HepG2 (cell line): ENCODE measurements around the gene ZFYVE21. TPM values are rescaled to one million over a fixed set of nuclear protein-coding genes. Genes with fewer than 3 reads are reported as not detected.

Experiments used
- AGO2 ChIP-seq: fragments of 200-400 bp; formaldehyde crosslinking; optimal IDR thresholded peaks from 2 replicates; pipeline ENCODE3; 2017; ENCODE audit warnings: mild to moderate bottlenecking, low read depth, low read length, moderate library complexity
- ATF7 ChIP-seq, 2 experiments: fragments of 450-650 bp in 1 of 2; sonication (generic) in 1 of 2; formaldehyde crosslinking in 1 of 2; IDR thresholded peaks; 2 replicates each; pipeline versions ENCODE4 v1.4.0 to v1.6.1; 2016 to 2020; ENCODE audit warnings: antibody characterized with exemption in 1 of 2, mild to moderate bottlenecking in 1 of 2, missing genetic modification reagents in 1 of 2
- CTCF ChIP-seq: sonication (generic); formaldehyde crosslinking; IDR thresholded peaks from 2 replicates; pipeline ENCODE4 v1.5.0; 2020; ENCODE audit warnings: mild to moderate bottlenecking, missing genetic modification reagents, moderate library complexity
- EZH2 ChIP-seq: conservative IDR thresholded peaks from 2 replicates; pipeline ENCODE4 v1.6.1; 2012; ENCODE audit warnings: mild to moderate bottlenecking, low read depth, low read length, moderate library complexity
- FOSL1 ChIP-seq: sonication (generic); formaldehyde crosslinking; IDR thresholded peaks from 2 replicates; pipeline ENCODE4 v1.9.0; 2021; ENCODE audit warnings: missing genetic modification reagents, borderline replicate concordance
- GABPB1 ChIP-seq: IDR thresholded peaks from 2 replicates; pipeline ENCODE4 v1.6.1; 2016; ENCODE audit warnings: mild to moderate bottlenecking, missing genetic modification reagents, moderate library complexity, missing compliant biosample characterization
- GATAD1 ChIP-seq: IDR thresholded peaks from 2 replicates; pipeline ENCODE4 v1.6.1; 2016; ENCODE audit warnings: missing genetic modification reagents, missing compliant biosample characterization
- KLF9 ChIP-seq: IDR thresholded peaks from 2 replicates; pipeline ENCODE4 v1.6.1; 2016; ENCODE audit warnings: low read depth
- SIX4 ChIP-seq: sonication (generic); formaldehyde crosslinking; IDR thresholded peaks from 2 replicates; pipeline ENCODE4 v1.4.0; 2020; ENCODE audit warnings: missing genetic modification reagents
- SSRP1 ChIP-seq: IDR thresholded peaks from 2 replicates; pipeline ENCODE4 v1.6.1; 2016; ENCODE audit warnings: control low read depth
- TSC22D2 ChIP-seq: sonication (generic); formaldehyde crosslinking; IDR thresholded peaks from 2 replicates; pipeline ENCODE4 v1.5.1; 2020; ENCODE audit warnings: missing genetic modification reagents, mild to moderate bottlenecking, borderline replicate concordance
- ZNF12 ChIP-seq: sonication (generic); formaldehyde crosslinking; IDR thresholded peaks from 2 replicates; pipeline ENCODE4 v1.5.0; 2020; ENCODE audit warnings: missing genetic modification reagents
- ZNF225 ChIP-seq: sonication (generic); formaldehyde crosslinking; IDR thresholded peaks from 2 replicates; pipeline ENCODE4 v1.4.0; 2020; ENCODE audit warnings: mild to moderate bottlenecking, missing genetic modification reagents
- ZNF317 ChIP-seq: sonication (generic); formaldehyde crosslinking; IDR thresholded peaks from 2 replicates; pipeline ENCODE4 v1.5.0; 2020; ENCODE audit warnings: mild to moderate bottlenecking, missing genetic modification reagents
- ZNF446 ChIP-seq: sonication (generic); formaldehyde crosslinking; IDR thresholded peaks from 2 replicates; pipeline ENCODE4 v1.5.0; 2020; ENCODE audit warnings: mild to moderate bottlenecking, missing genetic modification reagents
- ZNF570 ChIP-seq: sonication (generic); formaldehyde crosslinking; IDR thresholded peaks from 2 replicates; pipeline ENCODE4 v1.4.0; 2020; ENCODE audit warnings: mild to moderate bottlenecking, missing genetic modification reagents, borderline replicate concordance
- ZNF781 ChIP-seq: sonication (generic); formaldehyde crosslinking; IDR thresholded peaks from 2 replicates; pipeline ENCODE4 v1.5.1; 2020; ENCODE audit warnings: borderline replicate concordance, mild to moderate bottlenecking, missing genetic modification reagents; ENCODE audit errors: not compliant biosample characterization
- ZNF782 ChIP-seq: sonication (generic); formaldehyde crosslinking; IDR thresholded peaks from 2 replicates; pipeline ENCODE4 v1.4.0; 2020; ENCODE audit warnings: missing genetic modification reagents, mild to moderate bottlenecking, borderline replicate concordance
- ZNF839 ChIP-seq: sonication (generic); formaldehyde crosslinking; IDR thresholded peaks from 2 replicates; pipeline ENCODE4 v1.4.0; 2020; ENCODE audit warnings: missing genetic modification reagents, mild to moderate bottlenecking, borderline replicate concordance
- ZNF878 ChIP-seq: sonication (generic); formaldehyde crosslinking; IDR thresholded peaks from 2 replicates; pipeline ENCODE4 v1.8.1; 2023; ENCODE audit warnings: mild to moderate bottlenecking, missing genetic modification reagents, moderate library complexity
- polyA plus RNA-seq, 8 experiments: library from polyadenylated mRNA; depleted of rRNA in 3 of 8; stranded (reverse) in 7 of 8; unstranded in 1 of 8; fragments of >200 nt; fragmentation: Illumina TruSeq in 4 of 8; extraction: Trizol in 4 of 8; gene quantifications; 2 replicates each; pipeline versions ENCODE4 v1.2.1 to v1.2.3, GENCODE V29; 2011 to 2016; ENCODE audit warnings: low read depth in 4 of 8, missing spikeins in 1 of 8, mixed read lengths in 1 of 8; ENCODE audit not compliant: insufficient read depth in 1 of 8
- total RNA-seq, 5 experiments: library from RNA; depleted of rRNA; stranded (reverse); fragments of >200 nt; fragmentation: Illumina TruSeq; extraction: Trizol; gene quantifications; 2 replicates each; pipeline ENCODE4 v1.2.3, GENCODE V29; 2016; ENCODE audit warnings: low read depth in 1 of 5
- TF ChIP-seq, protein P1 (sequence below): sonication (generic); formaldehyde crosslinking; IDR thresholded peaks from 2 replicates; pipeline ENCODE4 v1.5.0; 2020; ENCODE audit warnings: missing genetic modification reagents, mild to moderate bottlenecking, borderline replicate concordance
- TF ChIP-seq, protein P2 (sequence below): sonication (generic); formaldehyde crosslinking; IDR thresholded peaks from 2 replicates; pipeline ENCODE4 v1.4.0; 2020; ENCODE audit warnings: missing genetic modification reagents, mild to moderate bottlenecking, borderline replicate concordance
- TF ChIP-seq, protein P3 (sequence below): sonication (generic); formaldehyde crosslinking; IDR thresholded peaks from 2 replicates; pipeline ENCODE4 v1.5.1; 2020; ENCODE audit warnings: missing genetic modification reagents, mild to moderate bottlenecking, borderline replicate concordance

The ZFYVE21 gene
- total and polyA plus RNA-seq, 2 of the 13 experiments (the other 11 are each of a cell fraction or from before 2014, with no cell fraction given), result 34.3 to 34.4 TPM

GRCh38 chr14:103715052-103716000 is at the start of gene ZFYVE21, which contains the start of gene XRCC3 (continued):
- TF ChIP-seq, protein P1, sequence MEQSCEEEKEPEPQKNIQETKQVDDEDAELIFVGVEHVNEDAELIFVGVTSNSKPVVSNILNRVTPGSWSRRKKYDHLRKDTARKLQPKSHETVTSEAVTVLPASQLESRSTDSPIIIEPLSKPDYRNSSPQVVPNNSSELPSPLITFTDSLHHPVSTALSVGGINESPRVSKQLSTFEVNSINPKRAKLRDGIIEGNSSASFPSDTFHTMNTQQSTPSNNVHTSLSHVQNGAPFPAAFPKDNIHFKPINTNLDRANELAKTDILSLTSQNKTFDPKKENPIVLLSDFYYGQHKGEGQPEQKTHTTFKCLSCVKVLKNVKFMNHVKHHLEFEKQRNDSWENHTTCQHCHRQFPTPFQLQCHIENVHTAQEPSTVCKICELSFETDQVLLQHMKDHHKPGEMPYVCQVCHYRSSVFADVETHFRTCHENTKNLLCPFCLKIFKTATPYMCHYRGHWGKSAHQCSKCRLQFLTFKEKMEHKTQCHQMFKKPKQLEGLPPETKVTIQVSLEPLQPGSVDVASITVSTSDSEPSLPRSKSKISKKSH (CRISPR knock-in tag), result no peak
- TF ChIP-seq EZH2 (no peak), ZNF878 (CRISPR knock-in tag) (no peak), ZNF839 (CRISPR knock-in tag) (no peak), ZNF225 (no peak), SSRP1 (CRISPR knock-in tag) (no peak), ZNF317 (CRISPR knock-in tag) (no peak), FOSL1 (CRISPR knock-in tag) (no peak), ATF7 (IDR thresholded peaks at IDR 0.05) (no peak), ATF7 (CRISPR knock-in tag; IDR thresholded peaks at IDR 0.05) (no peak), GATAD1 (CRISPR knock-in tag) (peak; percentile 86), TSC22D2 (CRISPR knock-in tag) (no peak), ZNF446 (0 out of 2 replicates have a peak, but pooled peaks have one; percentile 38), CTCF (no peak), AGO2 (no peak), GABPB1 (no peak; the same call in 1 of the 2 replicates), ZNF782 (no peak), ZNF12 (CRISPR knock-in tag) (no peak), ZNF570 (CRISPR knock-in tag) (no peak), ZNF781 (CRISPR knock-in tag) (no peak), KLF9 (CRISPR knock-in tag) (no peak), SIX4 (CRISPR knock-in tag) (no peak)
- TF ChIP-seq, protein P2, sequence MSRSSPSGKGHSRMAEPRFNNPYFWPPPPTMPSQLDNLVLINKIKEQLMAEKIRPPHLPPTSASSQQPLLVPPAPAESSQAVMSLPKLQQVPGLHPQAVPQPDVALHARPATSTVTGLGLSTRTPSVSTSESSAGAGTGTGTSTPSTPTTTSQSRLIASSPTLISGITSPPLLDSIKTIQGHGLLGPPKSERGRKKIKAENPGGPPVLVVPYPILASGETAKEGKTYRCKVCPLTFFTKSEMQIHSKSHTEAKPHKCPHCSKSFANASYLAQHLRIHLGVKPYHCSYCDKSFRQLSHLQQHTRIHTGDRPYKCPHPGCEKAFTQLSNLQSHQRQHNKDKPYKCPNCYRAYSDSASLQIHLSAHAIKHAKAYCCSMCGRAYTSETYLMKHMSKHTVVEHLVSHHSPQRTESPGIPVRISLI (CRISPR knock-in tag), result no peak
- TF ChIP-seq, protein P3, sequence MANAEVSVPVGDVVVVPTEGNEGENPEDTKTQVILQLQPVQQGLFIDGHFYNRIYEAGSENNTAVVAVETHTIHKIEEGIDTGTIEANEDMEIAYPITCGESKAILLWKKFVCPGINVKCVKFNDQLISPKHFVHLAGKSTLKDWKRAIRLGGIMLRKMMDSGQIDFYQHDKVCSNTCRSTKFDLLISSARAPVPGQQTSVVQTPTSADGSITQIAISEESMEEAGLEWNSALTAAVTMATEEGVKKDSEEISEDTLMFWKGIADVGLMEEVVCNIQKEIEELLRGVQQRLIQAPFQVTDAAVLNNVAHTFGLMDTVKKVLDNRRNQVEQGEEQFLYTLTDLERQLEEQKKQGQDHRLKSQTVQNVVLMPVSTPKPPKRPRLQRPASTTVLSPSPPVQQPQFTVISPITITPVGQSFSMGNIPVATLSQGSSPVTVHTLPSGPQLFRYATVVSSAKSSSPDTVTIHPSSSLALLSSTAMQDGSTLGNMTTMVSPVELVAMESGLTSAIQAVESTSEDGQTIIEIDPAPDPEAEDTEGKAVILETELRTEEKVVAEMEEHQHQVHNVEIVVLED (CRISPR knock-in tag), result peak; percentile 51; the same call in 1 of the 2 replicates
